HL-60 (cell line): ENCODE data around the gene BHMT2.

Experiments used
- DNase-seq, 2 experiments: peaks; one replicate each; pipeline ENCODE4 v3.0.0-alpha.2; 2010 to 2020; ENCODE audit warnings: low read depth in 1 of 2, low spot score in 1 of 2
- H3K27ac ChIP-seq: fragments of 250-450 bp; sonication (Bioruptor Pico); replicated peaks from 2 replicates; pipeline ENCODE4 v1.5.1; 2020; ENCODE audit warnings: mild to moderate bottlenecking, moderate library complexity
- H3K27me3 ChIP-seq: fragments of 250-450 bp; sonication (Bioruptor Pico); 2 replicates; pipeline ENCODE4 v1.5.1; 2021; ENCODE audit warnings: mild to moderate bottlenecking, moderate library complexity; ENCODE audit not compliant: insufficient read depth, poor library complexity, severe bottlenecking
- H3K4me3 ChIP-seq: replicated peaks from 2 replicates; pipeline ENCODE4 v1.5.1; 2011; ENCODE audit warnings: mild to moderate bottlenecking, control low read depth, low read length; ENCODE audit not compliant: insufficient read depth
- CTCF ChIP-seq: IDR thresholded peaks from one replicate; pipeline ENCODE4 v1.5.1; 2011; ENCODE audit warnings: low read length, control low read depth, inconsistent platforms; ENCODE audit not compliant: insufficient read depth
- GABPA ChIP-seq: IDR thresholded peaks from 2 replicates; pipeline ENCODE4 v1.6.1; 2012; ENCODE audit warnings: low read depth
- POLR2AphosphoS5 ChIP-seq: IDR thresholded peaks from 2 replicates; pipeline ENCODE4 v1.6.1; 2012; ENCODE audit warnings: low read depth
- REST ChIP-seq: IDR thresholded peaks from 2 replicates; pipeline ENCODE4 v1.6.1; 2012; ENCODE audit warnings: low read depth; ENCODE audit not compliant: insufficient replicate concordance
- SPI1 ChIP-seq: IDR thresholded peaks from 2 replicates; pipeline ENCODE4 v1.6.1; 2012; ENCODE audit warnings: low read depth, mild to moderate bottlenecking, borderline replicate concordance

BHMT2 gene

GRCh38 chr5:79055017-79055416 is 14.6 kb upstream of the BHMT2 start:
- DNase-seq = no peak
- Histone ChIP-seq H3K27ac (no peak overlapping the region), H3K27me3 (no peaks in the 10 kb centered on the region), H3K4me3 (no peak overlapping the region)
- TF ChIP-seq CTCF (no peak), REST (no peak), SPI1 (no peak), POLR2AphosphoS5 (no peak), GABPA (no peak)

- no peaks in the 10 kb centered on the region for H3K27me3 ChIP-seq
- no peak overlapping the region for H3K27ac ChIP-seq
- TF ChIP-seq CTCF (no peak), GABPA (no peak), POLR2AphosphoS5 (no peak), SPI1 (no peak), REST (no peak)
- H3K4me3 ChIP-seq = no peak overlapping the region
- DNase-seq = no peak
These were observed 12.7 kb upstream of the BHMT2 start for GRCh38 chr5:79056847-79057246.

GRCh38 chr5:79059674-79060073 is 9.9 kb upstream of the BHMT2 start:
- Histone ChIP-seq H3K27me3 (no peaks in the 10 kb centered on the region), H3K27ac (no peak overlapping the region), H3K4me3 (no peak overlapping the region)
- TF ChIP-seq POLR2AphosphoS5 (no peak), CTCF (no peak), REST (no peak), SPI1 (no peak), GABPA (no peak)
- DNase-seq = no peak
